ENCODE measurements around the gene ARHGAP6.

- TF ChIP-seq, protein P1, sequence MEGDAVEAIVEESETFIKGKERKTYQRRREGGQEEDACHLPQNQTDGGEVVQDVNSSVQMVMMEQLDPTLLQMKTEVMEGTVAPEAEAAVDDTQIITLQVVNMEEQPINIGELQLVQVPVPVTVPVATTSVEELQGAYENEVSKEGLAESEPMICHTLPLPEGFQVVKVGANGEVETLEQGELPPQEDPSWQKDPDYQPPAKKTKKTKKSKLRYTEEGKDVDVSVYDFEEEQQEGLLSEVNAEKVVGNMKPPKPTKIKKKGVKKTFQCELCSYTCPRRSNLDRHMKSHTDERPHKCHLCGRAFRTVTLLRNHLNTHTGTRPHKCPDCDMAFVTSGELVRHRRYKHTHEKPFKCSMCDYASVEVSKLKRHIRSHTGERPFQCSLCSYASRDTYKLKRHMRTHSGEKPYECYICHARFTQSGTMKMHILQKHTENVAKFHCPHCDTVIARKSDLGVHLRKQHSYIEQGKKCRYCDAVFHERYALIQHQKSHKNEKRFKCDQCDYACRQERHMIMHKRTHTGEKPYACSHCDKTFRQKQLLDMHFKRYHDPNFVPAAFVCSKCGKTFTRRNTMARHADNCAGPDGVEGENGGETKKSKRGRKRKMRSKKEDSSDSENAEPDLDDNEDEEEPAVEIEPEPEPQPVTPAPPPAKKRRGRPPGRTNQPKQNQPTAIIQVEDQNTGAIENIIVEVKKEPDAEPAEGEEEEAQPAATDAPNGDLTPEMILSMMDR (IDR thresholded peaks at IDR 0.05): peak in 5 of 7 experiments; percentile 70 to 97 (median 75)
- no peak for TF ChIP-seq POLR2A (IDR thresholded peaks at IDR 0.05)
- no peak for TF ChIP-seq POLR2AphosphoS5 (IDR thresholded peaks at IDR 0.05)
Measured at GRCh38 chrX:11533199-11533651, 132.5 kb downstream of the ARHGAP6 start.
